HG03196 (cell line): ENCODE results near the gene NUDCD2.

Experiments
- ATAC-seq: cut with Tn5 transposase; IDR thresholded peaks from one replicate; pipeline ENCODE4 v1.9.1; 2021; ENCODE audit not compliant: unreplicated experiment

NUDCD2 gene

GRCh38 chr5:163459819-163460561 lies at the start of gene NUDCD2:
Gene NUDCD2 (minus strand): TSS chr5:163460102. CDS start chr5:163460050, 52 bp downstream.
- ATAC-seq, result peak; percentile 84

DNA sequence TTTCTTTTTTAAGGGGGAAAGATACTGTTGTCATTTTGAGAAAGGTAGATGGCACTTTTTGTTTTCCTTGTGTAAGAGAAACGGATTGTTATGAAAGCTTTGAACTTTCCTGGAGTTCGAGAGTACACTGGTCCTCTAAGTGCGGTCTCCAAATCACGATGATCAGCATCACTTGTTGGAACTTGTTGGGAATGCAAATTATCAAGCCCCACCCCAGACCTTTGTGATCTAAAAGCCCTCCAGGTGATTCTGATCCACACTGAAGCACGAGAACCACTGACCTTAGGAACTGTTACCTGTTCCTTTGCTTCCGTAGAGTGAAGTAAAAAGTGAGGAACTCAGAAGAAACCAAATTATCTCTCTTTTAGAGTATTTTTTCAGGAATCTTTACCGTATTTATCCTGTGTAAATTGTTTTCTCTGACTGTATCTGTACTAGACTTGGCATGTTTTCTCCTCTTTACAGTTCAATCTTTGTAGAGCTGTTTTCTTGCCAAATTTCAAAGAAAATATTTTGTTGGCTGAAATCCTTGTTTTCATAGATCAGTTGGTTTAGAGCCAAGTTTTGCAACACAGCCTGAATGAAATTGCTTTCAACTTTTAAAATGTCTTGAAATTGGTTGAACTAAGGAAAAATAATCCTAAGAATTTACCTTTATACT lies 49.5 kb upstream of the NUDCD2 start:
- no peak for ATAC-seq

DNA sequence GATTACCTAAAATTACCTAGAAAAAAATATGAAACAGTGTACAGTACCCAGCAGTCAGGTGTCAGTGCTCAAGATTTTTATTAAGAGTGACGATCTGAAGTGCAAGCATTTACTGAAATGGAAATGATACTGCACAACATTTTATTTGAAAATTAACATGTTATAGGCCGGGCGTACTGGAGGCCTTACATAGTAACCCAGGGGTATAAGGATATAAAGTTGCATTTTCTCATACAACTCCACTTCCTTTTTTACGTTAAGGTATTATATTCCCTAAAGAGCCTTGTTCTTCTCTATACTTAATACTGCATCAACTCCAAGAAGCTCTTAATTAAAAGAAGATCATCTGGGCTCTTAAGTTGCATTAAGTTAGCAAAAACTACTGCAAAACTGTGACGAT lies 48.9 kb upstream of the NUDCD2 start:
- no peak for ATAC-seq

DNA sequence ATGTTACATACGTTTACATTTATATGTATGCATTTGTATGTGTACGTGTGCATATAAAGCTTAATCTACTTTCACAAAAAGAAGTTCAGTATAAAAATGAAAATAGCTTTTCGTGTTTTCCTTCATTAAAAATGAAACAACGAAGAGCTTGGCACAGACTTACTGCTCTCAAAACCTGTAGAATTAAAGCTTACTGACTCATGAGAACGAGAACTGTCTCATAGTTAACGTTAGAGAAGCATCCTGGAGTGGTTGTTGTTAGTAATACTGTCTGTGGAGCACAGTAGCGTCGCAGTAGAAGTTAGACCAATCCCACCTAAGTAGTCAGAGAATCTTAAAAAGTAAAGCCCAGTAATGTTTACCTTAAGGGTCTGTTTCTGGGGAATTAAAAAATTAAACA lies 46.8 kb upstream of the NUDCD2 start:
- ATAC-seq, result no peak

DNA sequence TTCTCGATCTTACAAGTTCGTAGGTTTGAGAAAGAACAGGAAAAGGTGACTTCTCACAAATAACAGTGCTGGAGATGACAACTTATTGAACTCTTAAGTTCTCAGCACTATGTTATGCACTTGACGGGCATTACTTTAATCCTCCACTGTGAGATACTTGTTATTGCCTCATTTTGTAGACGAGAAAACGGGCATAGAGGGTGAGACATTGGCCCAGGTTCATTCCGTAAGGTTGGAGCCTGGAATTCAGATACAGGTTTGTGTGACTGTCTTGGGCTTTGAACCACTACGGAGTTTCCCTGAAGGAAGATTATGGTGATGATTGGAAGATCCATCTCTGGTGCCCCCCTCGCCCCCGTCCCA lies 46.2 kb upstream of the NUDCD2 start:
- peak; percentile 4 for ATAC-seq

- peak; percentile 91 for ATAC-seq
Measured at GRCh38 chr5:163505368-163506094, 45.6 kb upstream of the NUDCD2 start, which contains the start of gene MAT2B. Gene MAT2B (plus strand): TSS chr5:163505619. CDS start chr5:163505687, 68 bp downstream.

DNA sequence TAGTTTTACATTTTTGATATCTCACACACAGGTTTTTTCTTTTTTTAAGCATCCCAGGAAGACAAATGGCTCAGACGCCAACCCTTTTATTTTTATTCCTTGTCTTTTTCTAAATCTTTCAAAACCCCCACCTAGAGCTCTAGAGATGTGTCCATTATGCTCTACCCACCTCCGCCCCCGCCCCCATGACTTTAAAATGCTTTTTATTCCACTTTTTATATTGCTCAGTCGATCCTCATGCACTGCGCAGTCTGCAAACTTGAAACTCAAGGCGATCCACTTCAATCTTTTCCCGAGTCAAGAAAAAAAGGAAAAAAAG lies 45.1 kb upstream of the NUDCD2 start:
- ATAC-seq, result peak; percentile 3

DNA sequence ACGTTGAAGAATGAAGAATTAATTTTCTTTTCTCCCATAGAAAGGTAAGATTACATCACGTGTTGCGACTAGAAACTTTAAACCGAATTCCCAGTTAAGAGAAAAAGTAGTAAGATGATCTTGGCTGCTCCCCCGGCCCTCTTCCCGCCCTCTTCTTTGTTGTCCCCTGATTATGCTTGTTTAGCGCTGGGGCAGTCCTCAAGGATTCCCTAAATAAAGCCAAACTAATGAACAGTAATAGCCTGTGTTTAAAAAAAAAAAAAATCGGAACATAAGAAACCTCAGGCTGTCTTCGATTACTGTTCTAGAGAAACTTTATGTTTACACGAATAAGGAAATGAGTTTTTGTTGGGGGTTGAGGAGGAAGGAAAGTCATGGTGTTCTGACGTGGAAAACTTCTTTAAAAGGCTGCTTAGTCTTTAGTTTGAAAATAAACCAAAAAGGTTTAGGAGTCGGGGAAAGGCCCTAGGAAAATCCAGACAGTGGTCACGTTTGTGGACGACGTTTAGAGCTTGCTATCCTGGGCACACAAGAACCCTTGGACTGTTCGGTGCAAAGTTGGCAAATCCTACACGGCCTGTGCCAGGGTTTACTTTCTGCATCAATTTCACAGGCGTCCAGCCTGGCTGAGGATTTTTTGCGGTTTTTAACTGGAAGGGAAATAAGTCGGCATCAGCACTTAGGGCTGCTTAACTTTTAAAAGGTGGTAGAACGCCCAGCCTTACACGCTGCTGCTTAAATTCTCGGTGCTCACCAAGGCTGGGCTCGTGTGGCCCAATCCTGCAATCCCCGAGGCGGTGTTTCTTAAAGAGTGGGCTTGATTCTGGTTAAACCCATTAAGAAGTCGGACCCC lies 44.4 kb upstream of the NUDCD2 start:
- ATAC-seq, result no peak

DNA sequence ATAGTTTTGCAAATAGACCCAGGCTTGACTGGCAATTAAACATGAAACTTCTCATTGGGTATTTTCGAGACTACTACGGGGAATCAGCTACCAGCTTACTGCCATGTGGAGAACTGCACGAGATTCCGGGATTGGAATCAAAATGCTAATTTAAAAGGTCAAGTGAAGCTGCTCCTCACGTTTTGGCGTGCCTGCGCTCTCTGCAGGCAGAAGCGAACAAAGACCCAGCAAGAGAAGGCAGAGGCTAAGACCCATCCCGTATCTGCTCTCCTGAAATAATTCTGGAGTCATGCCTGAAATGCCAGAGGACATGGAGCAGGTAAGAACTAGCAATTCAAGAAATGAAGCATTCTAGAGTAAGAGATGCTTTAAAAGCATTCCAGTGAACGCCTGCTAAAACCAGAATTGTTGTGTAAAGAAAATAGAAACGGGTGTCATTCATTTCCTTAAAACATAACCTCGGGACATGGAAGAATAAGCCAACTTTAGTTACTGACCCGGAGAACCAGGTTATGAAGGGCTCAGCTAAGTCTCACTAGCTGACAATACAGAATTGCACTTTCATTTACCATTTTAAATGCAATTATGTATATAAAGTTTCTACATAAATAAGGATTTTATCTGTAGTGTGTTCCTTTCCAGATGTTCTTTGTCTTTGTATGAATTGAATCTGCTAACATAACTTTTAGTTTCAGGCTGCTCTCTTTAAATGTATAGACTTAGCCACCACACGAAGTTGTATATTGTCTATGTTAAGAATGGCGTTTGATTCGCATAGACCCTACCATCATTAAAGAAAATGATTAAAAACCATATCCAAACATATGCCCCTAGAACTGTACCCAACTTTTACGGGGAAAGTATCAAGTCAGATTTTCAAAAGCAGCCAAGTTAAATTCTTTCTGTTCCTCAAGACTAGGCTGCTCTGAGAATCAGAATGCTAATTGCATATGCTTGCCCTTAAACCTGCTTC lies 43.5 kb upstream of the NUDCD2 start:
- ATAC-seq, result peak; percentile 13

DNA sequence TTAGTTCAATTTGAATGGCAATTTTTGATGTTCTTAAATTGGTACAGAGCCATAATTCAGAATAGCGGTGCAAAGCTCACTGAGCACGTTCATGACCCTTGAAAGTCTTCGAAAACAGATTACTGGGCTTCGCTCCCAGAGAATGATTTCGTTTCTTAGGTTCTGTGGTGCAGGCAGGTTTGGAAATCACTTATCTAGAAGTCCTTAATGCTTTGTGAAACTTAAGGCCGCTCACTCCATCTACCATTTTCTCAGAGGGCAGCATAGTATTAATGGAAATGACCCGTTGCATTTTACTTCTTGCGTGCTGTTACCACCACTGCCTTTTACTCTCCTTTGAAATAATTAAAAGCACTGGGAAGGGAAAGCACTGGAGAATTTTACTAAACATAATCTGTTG lies 42.6 kb upstream of the NUDCD2 start:
- ATAC-seq, result no peak

GRCh38 chr5:163498886-163499285 lies 39.0 kb upstream of the NUDCD2 start:
- ATAC-seq, result no peak

DNA sequence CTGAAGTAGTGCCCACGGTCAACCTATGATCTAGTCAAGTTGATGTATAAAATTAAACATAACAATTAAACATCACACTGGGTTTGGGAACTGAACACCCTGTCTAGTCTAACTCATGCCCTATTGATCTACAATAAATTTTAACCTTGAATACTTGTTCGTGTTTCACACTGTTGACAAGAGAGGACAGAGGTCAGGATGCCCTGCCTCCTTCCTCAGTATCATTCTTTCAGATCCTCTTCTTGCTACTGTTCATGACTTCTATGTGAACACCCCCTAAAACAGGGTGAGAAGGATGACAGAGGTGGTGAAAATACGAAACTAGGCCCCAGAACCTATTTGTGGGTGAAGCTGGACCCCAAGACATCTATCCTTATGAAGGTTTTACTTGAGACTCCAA lies 37.4 kb upstream of the NUDCD2 start:
- ATAC-seq, result no peak

DNA sequence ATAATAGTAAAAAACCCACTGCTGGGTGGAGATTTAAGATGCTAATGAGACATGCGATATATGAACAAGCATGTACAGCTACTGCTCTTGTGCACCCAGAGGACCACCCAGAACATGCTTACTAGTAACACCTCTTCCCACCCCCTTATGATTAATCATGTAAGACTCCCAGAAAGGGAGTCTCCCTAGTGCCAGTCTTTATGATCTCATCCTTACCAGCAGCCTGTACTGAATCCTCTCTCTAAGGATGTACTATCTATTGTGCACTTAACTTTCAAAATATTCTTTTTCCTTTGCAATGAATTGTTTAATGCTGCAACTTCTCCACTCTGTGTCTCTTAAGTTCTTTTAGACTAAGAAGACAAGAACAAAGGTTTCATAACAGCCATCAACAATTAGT lies 36.4 kb upstream of the NUDCD2 start:
- ATAC-seq, result no peak

DNA sequence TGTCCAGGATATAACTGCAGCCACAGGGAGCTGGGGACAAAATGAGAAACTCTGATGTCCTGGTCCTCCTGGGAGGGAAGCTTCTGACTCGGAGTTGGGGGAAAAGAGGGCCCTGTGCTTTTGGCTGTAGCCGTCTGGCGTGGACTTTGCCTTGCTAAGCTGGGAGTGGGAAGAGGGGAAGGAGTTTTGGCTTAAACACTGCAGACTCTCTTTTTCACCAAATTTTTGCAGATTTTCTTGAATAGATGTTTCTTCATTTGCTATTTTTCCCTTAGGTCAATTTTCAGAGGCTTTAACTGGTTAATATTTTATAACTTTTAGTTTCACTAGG lies 29.8 kb upstream of the NUDCD2 start:
- ATAC-seq, result no peak

DNA sequence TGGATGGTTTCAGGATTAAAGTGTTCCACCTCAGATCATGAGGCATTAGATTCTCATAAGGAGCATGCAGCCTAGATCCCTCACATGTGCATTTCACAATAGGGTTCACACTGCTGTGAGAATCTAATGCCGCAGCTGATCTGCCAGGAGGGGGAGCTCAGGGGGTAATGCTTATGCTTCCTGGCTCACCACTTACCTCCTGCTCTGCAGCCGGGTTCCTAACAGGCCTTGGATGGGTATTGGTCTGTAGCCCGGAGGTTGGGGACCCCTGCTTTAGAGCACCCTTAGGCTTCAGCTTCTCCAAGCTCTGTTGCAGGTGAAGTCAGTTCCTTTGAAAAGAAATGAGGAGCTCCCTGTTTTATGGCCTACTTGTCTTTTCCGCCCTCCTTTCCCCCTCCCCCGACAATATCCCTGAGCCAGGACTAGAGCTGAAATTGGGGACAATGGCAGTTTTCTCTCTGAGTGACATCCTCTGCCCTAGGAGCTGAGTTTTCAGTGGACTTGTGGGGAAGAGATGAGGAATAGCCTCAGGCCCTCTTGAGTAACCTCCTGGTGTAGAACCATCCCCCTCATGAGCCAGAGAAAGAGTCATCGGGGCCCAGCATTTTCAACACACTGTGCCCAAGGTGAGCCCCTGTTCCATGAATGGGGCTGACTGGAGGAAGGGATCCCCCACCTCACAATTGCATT lies 29.3 kb upstream of the NUDCD2 start:
- ATAC-seq, result no peak

GRCh38 chr5:163478982-163479271 lies 19.0 kb upstream of the NUDCD2 start:
- ATAC-seq, result no peak

DNA sequence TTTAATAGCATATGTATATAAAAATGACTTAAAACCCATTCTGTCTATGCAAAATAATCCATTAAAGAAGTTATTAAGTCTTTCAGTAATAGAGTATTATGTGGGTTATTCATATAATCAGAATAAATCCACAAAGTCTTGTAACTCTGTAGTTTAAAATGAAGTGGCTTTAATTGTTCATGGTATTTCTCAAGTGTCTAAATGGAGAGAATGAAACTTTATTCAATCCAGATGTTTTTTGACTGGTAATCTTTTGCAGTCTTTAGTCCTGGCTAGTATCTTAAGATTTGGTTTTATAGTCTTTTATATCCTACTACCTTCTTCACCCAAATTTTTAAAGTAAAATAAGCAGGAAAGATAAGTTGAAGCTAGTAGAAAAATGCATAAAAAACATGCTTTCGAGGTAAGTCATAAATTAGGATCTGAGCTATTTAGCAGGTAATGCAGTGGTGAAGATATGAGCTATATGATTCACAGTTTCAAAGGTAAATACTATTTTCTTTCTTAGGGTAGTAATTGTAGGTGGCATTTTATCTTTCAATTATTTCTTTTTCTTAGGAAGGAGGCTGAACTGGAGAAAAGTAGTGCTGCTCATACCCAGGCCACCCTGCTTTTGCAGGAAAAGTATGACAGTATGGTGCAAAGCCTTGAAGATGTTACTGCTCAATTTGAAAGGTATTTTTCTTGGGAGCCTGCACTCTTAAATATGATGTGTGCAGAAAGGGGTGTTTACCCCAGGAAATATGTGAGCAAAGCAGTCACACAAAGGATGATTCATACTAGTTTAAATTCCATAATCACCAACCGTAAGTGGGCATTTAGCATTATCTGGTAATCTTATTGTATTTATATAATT lies 18.5 kb upstream of the NUDCD2 start:
- ATAC-seq, result no peak

DNA sequence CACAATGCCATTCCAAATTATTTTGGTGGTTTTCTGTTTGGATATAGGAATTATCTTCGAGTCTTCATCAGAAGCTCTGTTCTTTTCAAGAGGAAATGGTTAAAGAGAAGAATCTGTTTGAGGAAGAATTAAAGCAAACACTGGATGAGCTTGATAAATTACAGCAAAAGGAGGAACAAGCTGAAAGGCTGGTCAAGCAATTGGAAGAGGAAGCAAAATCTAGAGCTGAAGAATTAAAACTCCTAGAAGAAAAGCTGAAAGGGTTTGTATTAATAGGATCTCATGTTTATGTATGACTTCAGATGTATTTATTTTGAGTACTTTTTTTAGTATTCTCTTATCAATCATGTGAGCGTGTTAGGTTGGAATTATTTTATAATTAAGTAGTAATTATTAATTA lies 15.5 kb upstream of the NUDCD2 start:
- ATAC-seq, result no peak
